Smooth muscle cell (in vitro differentiated cells): ENCODE data around the gene ZNFX1. TPM values are rescaled to one million over a fixed set of nuclear protein-coding genes. Genes with fewer than 3 reads are reported as not detected.

Source experiments
- DNase-seq: peaks from one replicate; lab custom pipeline; 2025; ENCODE audit not compliant: unreplicated experiment; lab: John Stamatoyannopoulos, UW
- H2AFZ ChIP-seq: fragments of 200-600 bp; sonication (generic); 2 replicates; pipeline ENCODE4 v1.6.0; 2016; ENCODE audit warnings: antibody characterized with exemption, low read depth, mild to moderate bottlenecking
- H3F3A ChIP-seq: fragments of 200-600 bp; sonication (generic); 2 replicates; pipeline ENCODE4 v1.6.0; 2017; ENCODE audit warnings: antibody characterized with exemption, low read depth
- H3K27ac ChIP-seq: fragments of 200-600 bp; sonication (generic); 2 replicates; pipeline ENCODE4 v1.5.1; 2016; ENCODE audit warnings: low read depth, mild to moderate bottlenecking
- H3K27me3 ChIP-seq: fragments of 200-600 bp; sonication (generic); 2 replicates; pipeline ENCODE4 v1.6.1; 2016; ENCODE audit warnings: low read depth, mild to moderate bottlenecking
- H3K36me3 ChIP-seq: fragments of 200-600 bp; sonication (generic); 2 replicates; pipeline ENCODE4 v1.5.1; 2016; ENCODE audit warnings: low read depth
- H3K4me1 ChIP-seq: fragments of 200-600 bp; sonication (generic); 2 replicates; pipeline ENCODE4 v1.5.1; 2016; ENCODE audit warnings: low read depth
- H3K4me2 ChIP-seq: fragments of 200-600 bp; sonication (generic); 2 replicates; pipeline ENCODE4 v1.6.0; 2016; ENCODE audit warnings: mild to moderate bottlenecking
- H3K4me3 ChIP-seq: fragments of 200-600 bp; sonication (generic); 2 replicates; pipeline ENCODE4 v1.5.1; 2016; ENCODE audit warnings: mild to moderate bottlenecking
- H3K79me2 ChIP-seq: fragments of 200-600 bp; sonication (generic); 2 replicates; pipeline ENCODE4 v1.6.0; 2016; ENCODE audit warnings: low read depth, mild to moderate bottlenecking
- H3K9ac ChIP-seq: fragments of 200-600 bp; sonication (generic); 2 replicates; pipeline ENCODE4 v1.6.0; 2016; ENCODE audit warnings: low read depth
- H3K9me3 ChIP-seq: fragments of 200-600 bp; sonication (generic); replicated peaks from 2 replicates; pipeline ENCODE4 v1.5.1; 2016; ENCODE audit warnings: low read depth
- H4K20me1 ChIP-seq: fragments of 200-600 bp; sonication (generic); 2 replicates; pipeline ENCODE4 v1.6.0; 2016; ENCODE audit warnings: low read depth
- WGBS: methylation state at CpG from one replicate; pipeline ENCODE4 v1.1.7; 2016; ENCODE audit warnings: low lambda C conversion rate; 5-methylcytosine and 5-hydroxymethylcytosine counted together
- polyA plus RNA-seq: library from polyadenylated mRNA; unstranded; fragments of >200 nt; fragmentation: Nextera tagmentation; extraction: Ambion mirVana; gene quantifications from 2 replicates; pipeline ENCODE4 v1.2.1, GENCODE V29; 2016
- total RNA-seq: library from RNA; depleted of rRNA; stranded (reverse); fragments of >200 nt; gene quantifications from 2 replicates; pipeline ENCODE4 v1.2.3, GENCODE V29; 2014
- TF ChIP-seq, protein P1 (sequence below): fragments of 200-600 bp; sonication (generic); IDR thresholded peaks from 2 replicates; pipeline ENCODE4 v1.5.1; 2017; ENCODE audit warnings: borderline replicate concordance, mild to moderate bottlenecking, antibody characterized with exemption; ENCODE audit not compliant: insufficient read depth, poor library complexity, severe bottlenecking

ZNFX1 gene
- total and polyA plus RNA-seq, 2 experiments from 2014 or later = 15.9 to 16.4 TPM

DNA sequence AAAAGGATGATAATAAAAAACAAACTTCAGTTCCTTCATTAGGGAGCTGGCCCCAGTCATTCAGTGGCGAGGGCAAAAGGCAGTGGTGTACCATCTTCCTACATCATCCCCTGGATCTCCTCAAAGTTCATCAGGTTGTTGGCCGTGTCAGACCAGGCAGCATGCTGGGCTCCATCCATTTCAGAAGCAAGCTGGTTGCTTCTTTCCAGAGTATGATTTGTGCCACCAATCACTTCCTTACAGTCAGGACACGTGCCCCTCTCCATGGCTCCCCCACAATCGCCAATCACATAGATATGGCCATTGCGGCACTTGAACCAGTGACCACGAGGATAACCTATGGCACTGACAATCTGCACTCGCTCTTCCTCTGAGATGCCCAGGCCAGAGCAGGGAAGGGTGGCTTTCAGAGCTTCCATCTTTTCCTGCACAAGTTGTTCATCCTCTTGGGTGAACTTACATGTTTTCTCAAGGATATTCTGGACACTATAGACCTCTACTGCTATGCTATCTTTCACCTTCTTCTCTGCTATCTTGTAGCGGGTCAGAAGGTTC, 30.6 kb downstream of the ZNFX1 start:
- WGBS = 97% methylated on average over 8 of the region's 8 CpGs
- no peaks in the 10 kb centered on the region for H3K79me2 ChIP-seq
- H2AFZ ChIP-seq = no peak overlapping the region
- H3K9me3 ChIP-seq = no peaks in the 10 kb centered on the region
- H3K27ac ChIP-seq = no peak overlapping the region
- no peak overlapping the region for H3K4me2 ChIP-seq
- TF ChIP-seq, protein P1, sequence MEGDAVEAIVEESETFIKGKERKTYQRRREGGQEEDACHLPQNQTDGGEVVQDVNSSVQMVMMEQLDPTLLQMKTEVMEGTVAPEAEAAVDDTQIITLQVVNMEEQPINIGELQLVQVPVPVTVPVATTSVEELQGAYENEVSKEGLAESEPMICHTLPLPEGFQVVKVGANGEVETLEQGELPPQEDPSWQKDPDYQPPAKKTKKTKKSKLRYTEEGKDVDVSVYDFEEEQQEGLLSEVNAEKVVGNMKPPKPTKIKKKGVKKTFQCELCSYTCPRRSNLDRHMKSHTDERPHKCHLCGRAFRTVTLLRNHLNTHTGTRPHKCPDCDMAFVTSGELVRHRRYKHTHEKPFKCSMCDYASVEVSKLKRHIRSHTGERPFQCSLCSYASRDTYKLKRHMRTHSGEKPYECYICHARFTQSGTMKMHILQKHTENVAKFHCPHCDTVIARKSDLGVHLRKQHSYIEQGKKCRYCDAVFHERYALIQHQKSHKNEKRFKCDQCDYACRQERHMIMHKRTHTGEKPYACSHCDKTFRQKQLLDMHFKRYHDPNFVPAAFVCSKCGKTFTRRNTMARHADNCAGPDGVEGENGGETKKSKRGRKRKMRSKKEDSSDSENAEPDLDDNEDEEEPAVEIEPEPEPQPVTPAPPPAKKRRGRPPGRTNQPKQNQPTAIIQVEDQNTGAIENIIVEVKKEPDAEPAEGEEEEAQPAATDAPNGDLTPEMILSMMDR = no peak
- peaks cover 15% of the 10 kb centered on the region for H3K36me3 ChIP-seq
- H3K4me3 ChIP-seq = no peak overlapping the region
- H3K4me1 ChIP-seq = no peaks in the 10 kb centered on the region
- peaks cover 14% of the 10 kb centered on the region for H4K20me1 ChIP-seq
- H3F3A ChIP-seq = peaks cover 7% of the 10 kb centered on the region
- no peak overlapping the region for H3K9ac ChIP-seq
- H3K27me3 ChIP-seq = no peaks in the 10 kb centered on the region
- no peak for DNase-seq

DNA sequence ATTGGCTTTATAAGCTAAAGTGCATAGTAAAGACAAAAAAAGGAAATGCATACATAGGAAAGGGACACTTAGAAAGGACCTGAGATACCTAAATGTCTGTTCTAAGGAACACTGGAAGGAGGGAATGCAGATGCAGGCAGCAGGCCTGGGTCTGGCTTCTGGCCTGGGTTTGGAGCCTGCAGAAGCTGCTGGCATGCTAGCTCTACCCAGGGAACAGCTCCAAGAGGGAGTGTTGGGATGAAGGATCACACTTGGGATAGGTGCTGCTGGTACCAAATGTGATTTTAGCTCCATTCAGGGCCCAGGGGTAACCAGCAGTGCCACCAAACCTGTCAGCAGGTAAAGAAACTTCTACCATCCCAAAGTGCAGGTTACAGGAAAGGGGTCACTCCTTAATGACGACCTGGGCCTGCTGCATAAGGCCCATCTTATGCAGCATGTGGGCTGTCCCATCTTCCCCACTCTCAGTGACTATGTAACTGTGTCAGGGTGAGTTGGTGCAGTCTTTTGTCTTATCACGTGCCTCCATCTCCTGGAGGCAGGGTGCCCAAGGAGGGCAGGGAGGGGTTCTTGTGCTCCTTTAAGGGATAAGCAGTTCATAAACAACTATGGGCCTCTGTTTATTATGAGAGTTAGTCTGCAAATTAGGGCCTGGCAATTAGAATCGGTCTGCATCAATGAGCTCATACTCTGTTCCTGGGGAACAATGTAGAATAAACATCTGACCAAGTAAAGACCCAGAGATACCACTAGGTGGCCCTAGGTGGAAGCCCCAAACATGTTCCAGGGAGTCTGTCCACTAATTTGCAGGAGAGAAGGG, 31.7 kb downstream of the ZNFX1 start:
- peaks cover 14% of the 10 kb centered on the region for H4K20me1 ChIP-seq
- no peak overlapping the region for H3K4me2 ChIP-seq
- H3K9me3 ChIP-seq = no peaks in the 10 kb centered on the region
- H3K4me1 ChIP-seq = no peaks in the 10 kb centered on the region
- no peaks in the 10 kb centered on the region for H3K79me2 ChIP-seq
- peaks cover 15% of the 10 kb centered on the region for H3K36me3 ChIP-seq
- no peak overlapping the region for H3K27ac ChIP-seq
- no peaks in the 10 kb centered on the region for H3K27me3 ChIP-seq
- WGBS = 82% methylated on average over 3 of the region's 3 CpGs
- DNase-seq = no peak
- TF ChIP-seq, protein P1 = peak; percentile 52
- peaks cover 7% of the 10 kb centered on the region for H3F3A ChIP-seq
- no peak overlapping the region for H2AFZ ChIP-seq
- H3K4me3 ChIP-seq = no peak overlapping the region
- no peak overlapping the region for H3K9ac ChIP-seq

DNA sequence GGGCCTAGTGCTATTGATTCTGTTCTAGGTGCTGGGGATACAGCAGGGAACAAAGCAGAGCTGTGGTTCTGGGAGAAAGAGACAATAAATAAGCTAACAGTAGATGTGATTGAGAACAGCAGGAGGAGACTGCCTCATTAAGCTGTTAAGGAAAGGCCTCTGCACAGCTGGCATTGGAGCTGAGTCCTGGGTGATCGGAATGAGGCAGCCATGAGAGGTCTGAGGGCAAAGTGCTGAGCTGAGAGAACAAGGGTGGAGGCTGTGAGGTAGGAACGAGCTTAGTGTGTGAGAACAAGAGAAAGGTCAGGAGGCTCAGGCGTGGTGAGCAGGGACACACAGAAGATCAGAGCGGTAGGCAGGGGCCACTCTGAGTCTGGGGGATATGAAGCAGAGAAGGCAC, 40.3 kb downstream of the ZNFX1 start:
- Histone ChIP-seq H3K4me3 (no peak overlapping the region), H3K27me3 (no peaks in the 10 kb centered on the region), H3K9ac (no peak overlapping the region), H3K4me1 (no peaks in the 10 kb centered on the region), H3K4me2 (no peak overlapping the region), H2AFZ (no peak overlapping the region), H3K79me2 (no peaks in the 10 kb centered on the region), H3K27ac (no peak overlapping the region), H3F3A (no peaks in the 10 kb centered on the region), H4K20me1 (no peaks in the 10 kb centered on the region), H3K9me3 (no peaks in the 10 kb centered on the region), H3K36me3 (peaks cover 13% of the 10 kb centered on the region)
- TF ChIP-seq, protein P1 = no peak
- 97% methylated on average over 4 of the region's 4 CpGs for WGBS
- DNase-seq = no peak

DNA sequence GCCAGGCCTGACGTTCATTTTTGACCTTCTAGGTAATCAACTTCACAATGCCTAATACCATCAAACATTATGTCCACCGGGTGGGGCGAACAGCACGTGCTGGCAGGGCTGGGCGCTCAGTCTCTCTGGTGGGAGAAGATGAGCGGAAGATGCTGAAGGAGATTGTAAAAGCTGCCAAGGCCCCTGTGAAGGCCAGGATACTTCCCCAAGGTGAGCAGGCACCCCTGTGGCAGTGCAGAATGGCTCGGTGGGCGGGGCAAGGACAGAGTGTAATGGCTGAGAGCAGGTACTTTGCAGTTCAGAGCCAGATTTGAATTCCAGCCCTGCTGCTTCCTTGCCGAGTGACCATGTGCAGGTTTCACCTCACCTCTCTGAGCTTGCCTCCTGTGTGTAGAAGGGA, 41.6 kb downstream of the ZNFX1 start:
- no peak overlapping the region for H3K4me3 ChIP-seq
- no peaks in the 10 kb centered on the region for H3F3A ChIP-seq
- H3K4me1 ChIP-seq = no peaks in the 10 kb centered on the region
- no peak overlapping the region for H3K9ac ChIP-seq
- no peak overlapping the region for H3K27ac ChIP-seq
- H4K20me1 ChIP-seq = no peaks in the 10 kb centered on the region
- TF ChIP-seq, protein P1 = no peak
- no peak overlapping the region for H3K4me2 ChIP-seq
- no peaks in the 10 kb centered on the region for H3K27me3 ChIP-seq
- H2AFZ ChIP-seq = no peak overlapping the region
- H3K36me3 ChIP-seq = peaks cover 10% of the 10 kb centered on the region
- no peaks in the 10 kb centered on the region for H3K9me3 ChIP-seq
- 97% methylated on average over 9 of the region's 9 CpGs for WGBS
- H3K79me2 ChIP-seq = no peaks in the 10 kb centered on the region
- no peak for DNase-seq
